Measurements from ENCODE around the gene TRAPPC2L.
"Not testable (repeated sequence)": the region's sequence is repeated elsewhere in the genome, so short reads cannot be mapped to it uniquely, and the experiment has no call there.

The TRAPPC2L gene

GRCh38 chr16:88878967-88879787, 22.2 kb downstream of the TRAPPC2L start:
- no peak for DNase-seq

- DNase-seq: no peak
Observed at GRCh38 chr16:88879788-88880055, 22.8 kb downstream of the TRAPPC2L start.

GRCh38 chr16:88880226-88881006, 23.5 kb downstream of the TRAPPC2L start:
- no peak for DNase-seq

GRCh38 chr16:88881007-88881615, 24.2 kb downstream of the TRAPPC2L start:
- no peak for DNase-seq

- DNase-seq: no peak
Observed at GRCh38 chr16:88881675-88882357, 24.9 kb downstream of the TRAPPC2L start.

GRCh38 chr16:88882358-88883030, 25.6 kb downstream of the TRAPPC2L start:
- DNase-seq: peak; percentile 22

GRCh38 chr16:88883117-88883895, 26.4 kb downstream of the TRAPPC2L start:
- DNase-seq: no peak

- no peak for DNase-seq
Observed at GRCh38 chr16:88883946-88884345, 27.0 kb downstream of the TRAPPC2L start.

- no peak for DNase-seq
Observed at GRCh38 chr16:88884569-88885271, 27.8 kb downstream of the TRAPPC2L start.

GRCh38 chr16:88885693-88886280, 28.9 kb downstream of the TRAPPC2L start:
- no peak for DNase-seq

- no peak for DNase-seq
Observed at GRCh38 chr16:88886420-88886844, 29.5 kb downstream of the TRAPPC2L start.

GRCh38 chr16:88886845-88887521, 30.1 kb downstream of the TRAPPC2L start:
- no peak for DNase-seq

- DNase-seq: no peak
Observed at GRCh38 chr16:88888057-88888456, 31.1 kb downstream of the TRAPPC2L start.

- no peak for DNase-seq
Observed at GRCh38 chr16:88888461-88889387, 31.8 kb downstream of the TRAPPC2L start.

GRCh38 chr16:88889702-88890352, 32.9 kb downstream of the TRAPPC2L start:
- DNase-seq: not testable (repeated sequence)

GRCh38 chr16:88891083-88891482, 34.2 kb downstream of the TRAPPC2L start:
- no peak for DNase-seq

- no peak for DNase-seq
Observed at GRCh38 chr16:88892065-88892464, 35.1 kb downstream of the TRAPPC2L start.
